GM12878 (cell line): ENCODE data around the gene TNFAIP8L3. TPM values are rescaled to one million over a fixed set of nuclear protein-coding genes. Genes with fewer than 3 reads are reported as not detected.

Experiments
- ATAC-seq: fragments of 200-7000 bp; cut with Tn5 transposase; 3 replicates; pipeline ENCODE4 v1.9.1; 2020; ENCODE audit warnings: mild to moderate bottlenecking, moderate library complexity
- BruUV-seq: library from RNA; stranded (reverse); fragments of 400-500 nt; replicated peaks from 2 replicates; lab custom pipeline; 2021; lab: Mats Ljungman, UMichigan
- CTCF ChIA-PET: fragments of 300-600 bp; sonication (Branson Sonifier 250); formaldehyde crosslinking; extraction: SDS; loops from one replicate; lab custom pipeline; 2021; ENCODE audit warnings: inconsistent platforms; lab: Yijun Ruan, JAX
- POLR2A ChIA-PET: fragments of 350-600 bp; formaldehyde crosslinking; extraction: SDS; loops from one replicate; lab custom pipeline; 2021; ENCODE audit warnings: inconsistent platforms; lab: Charles Lee
- RAD21 ChIA-PET: fragments of 300-600 bp; sonication (Branson Sonifier 250); formaldehyde crosslinking; loops from one replicate; lab custom pipeline; 2023; ENCODE audit warnings: antibody characterized with exemption; ENCODE audit not compliant: unreplicated experiment; lab: Charles Lee
- SMC1A ChIA-PET: fragments of 300-600 bp; sonication (Branson Sonifier 250); formaldehyde crosslinking; loops from one replicate; lab custom pipeline; 2023; ENCODE audit not compliant: unreplicated experiment, uncharacterized antibody; lab: Charles Lee
- DNase-seq: peaks from one replicate; pipeline ENCODE4 v3.0.0-alpha.2; 2011; ENCODE audit warnings: low read depth, low spot score
- FAIRE-seq: peaks from 3 replicates; lab custom pipeline; 2011; peaks lifted over from hg19 to GRCh38; lab: Jason Lieb, UNC
- H2AFZ ChIP-seq: 2 replicates; pipeline ENCODE4 v1.6.0; 2011; ENCODE audit warnings: low read depth, low read length, control low read depth; ENCODE audit not compliant: control insufficient read depth
- H3K27ac ChIP-seq: 2 replicates; pipeline ENCODE4 v1.5.1; 2011; ENCODE audit warnings: control low read depth; ENCODE audit not compliant: control insufficient read depth, insufficient read depth
- H3K27me3 ChIP-seq, 2 experiments: replicated peaks in 1 of 2; 2 replicates each; pipeline versions ENCODE4 v1.6.0 to v1.6.1; 2011; ENCODE audit warnings: low read length in 1 of 2; ENCODE audit not compliant: control insufficient read depth in 2 of 2, insufficient read depth in 2 of 2
- H3K36me3 ChIP-seq, 2 experiments: 2 replicates each; pipeline ENCODE4 v1.5.1; 2011; ENCODE audit warnings: low read length in 1 of 2; ENCODE audit not compliant: control insufficient read depth in 2 of 2, insufficient read depth in 2 of 2
- H3K4me1 ChIP-seq: 2 replicates; pipeline ENCODE4 v1.6.1; 2011; ENCODE audit warnings: mild to moderate bottlenecking, low read length, moderate library complexity, mixed read lengths; ENCODE audit not compliant: control insufficient read depth, insufficient read depth
- H3K4me2 ChIP-seq: 2 replicates; pipeline ENCODE4 v1.6.0; 2011; ENCODE audit warnings: control low read depth; ENCODE audit not compliant: control insufficient read depth, insufficient read depth
- H3K4me3 ChIP-seq: fragments of 200-600 bp; sonication (generic); 2 replicates; pipeline ENCODE4 v1.5.1; 2016
- H3K79me2 ChIP-seq: 2 replicates; pipeline ENCODE4 v1.6.0; 2011; ENCODE audit warnings: low read length; ENCODE audit not compliant: control insufficient read depth, insufficient read depth
- H3K9ac ChIP-seq: 2 replicates; pipeline ENCODE4 v1.8.0; 2011; ENCODE audit warnings: low read length, control low read depth, mixed read lengths; ENCODE audit not compliant: control insufficient read depth, insufficient read depth
- H3K9me3 ChIP-seq: replicated peaks from 3 replicates; pipeline ENCODE4 v1.5.1; 2011; ENCODE audit warnings: mild to moderate bottlenecking, low read length; ENCODE audit not compliant: control insufficient read depth, insufficient read depth
- H4K20me1 ChIP-seq: 2 replicates; pipeline ENCODE4 v1.6.0; 2011; ENCODE audit not compliant: control insufficient read depth, insufficient read depth
- BCL11A ChIP-seq: IDR thresholded peaks from 2 replicates; pipeline ENCODE4 v1.6.1; 2011; ENCODE audit warnings: low read depth, low read length
- BMI1 ChIP-seq: fragments of 450-650 bp; IDR thresholded peaks from 2 replicates; pipeline ENCODE4 v1.6.1; 2016; ENCODE audit warnings: mild to moderate bottlenecking, moderate library complexity, borderline replicate concordance
- CBX5 ChIP-seq: sonication (generic); IDR thresholded peaks from 2 replicates; pipeline ENCODE4 v1.6.1; 2016; ENCODE audit warnings: low read depth, moderate library complexity, mild to moderate bottlenecking, inconsistent platforms
- CHD1 ChIP-seq: IDR thresholded peaks from 2 replicates; pipeline ENCODE4 v1.6.1; 2012; ENCODE audit warnings: low read depth, low read length, improper control_type of control experiment
- CHD4 ChIP-seq: fragments of 200-600 bp; sonication (generic); IDR thresholded peaks from 2 replicates; pipeline ENCODE4 v1.6.1; 2016; ENCODE audit warnings: mild to moderate bottlenecking
- EED ChIP-seq: sonication (generic); IDR thresholded peaks from 2 replicates; pipeline ENCODE4 v1.6.1; 2016; ENCODE audit warnings: antibody characterized with exemption, low read depth
- MLLT1 ChIP-seq: fragments of 450-650 bp; IDR thresholded peaks from 2 replicates; pipeline ENCODE4 v1.6.1; 2016; ENCODE audit warnings: mild to moderate bottlenecking
- NFIC ChIP-seq: IDR thresholded peaks from 2 replicates; pipeline ENCODE4 v1.6.1; 2012; ENCODE audit warnings: low read depth, mild to moderate bottlenecking, inconsistent platforms, low read length, moderate library complexity
- NR2C2 ChIP-seq: IDR thresholded peaks from 2 replicates; pipeline ENCODE4 v1.6.1; 2011; ENCODE audit warnings: borderline replicate concordance, low read depth; ENCODE audit not compliant: control insufficient read depth, insufficient read length
- POLR2AphosphoS5 ChIP-seq: IDR thresholded peaks from 2 replicates; pipeline ENCODE4 v1.6.1; 2011; ENCODE audit warnings: mild to moderate bottlenecking, low read length, inconsistent platforms
- POU2F2 ChIP-seq: IDR thresholded peaks from 3 replicates; pipeline ENCODE4 v1.6.1; 2011; ENCODE audit warnings: low read depth, mild to moderate bottlenecking, low read length, borderline replicate concordance
- REST ChIP-seq: IDR thresholded peaks from 2 replicates; pipeline ENCODE4 v1.6.1; 2012; ENCODE audit warnings: mild to moderate bottlenecking, low read depth, low read length
- STAT3 ChIP-seq: IDR thresholded peaks from 2 replicates; pipeline ENCODE4 v1.6.1; 2011; ENCODE audit warnings: low read depth, low read length, improper control_type of control experiment
- ZBED1 ChIP-seq: IDR thresholded peaks from 2 replicates; pipeline ENCODE4 v1.6.1; 2016; ENCODE audit warnings: borderline replicate concordance
- ZBTB40 ChIP-seq: fragments of 450-650 bp; IDR thresholded peaks from 2 replicates; pipeline ENCODE4 v1.6.1; 2016; ENCODE audit warnings: mild to moderate bottlenecking, moderate library complexity, borderline replicate concordance
- ZNF207 ChIP-seq: fragments of 450-650 bp; IDR thresholded peaks from 2 replicates; pipeline ENCODE4 v1.6.1; 2014; ENCODE audit warnings: antibody characterized with exemption, mild to moderate bottlenecking, borderline replicate concordance
- in situ Hi-C: fragments of 300-500 bp; cut with MboI; formaldehyde crosslinking; loops from 9 replicates; pipeline ENCODE4 v1.14.3; 2018; ENCODE audit warnings: mixed read lengths
- intact Hi-C: fragments of 100-400 bp; cut with micrococcal nuclease; formaldehyde crosslinking; loops from one replicate; pipeline ENCODE4 v1.14.2; 2022; ENCODE audit not compliant: unreplicated experiment
- polyA plus RNA-seq, 11 experiments: library from polyadenylated mRNA; depleted of rRNA in 4 of 11; unstranded in 6 of 11; stranded (reverse) in 5 of 11; fragments of >200 nt; fragmentation: Nextera tagmentation in 4 of 11; fragmentation: Illumina TruSeq in 1 of 11; extraction: Ambion mirVana in 4 of 11; extraction: Trizol in 1 of 11; gene quantifications; 1 replicate in 1 of 11; 2 replicates in 10 of 11; pipeline versions ENCODE4 v1.2.1 to v1.2.3, GENCODE V29; 2011 to 2016; ENCODE audit warnings: inconsistent platforms in 2 of 11, missing spikeins in 2 of 11, low read depth in 1 of 11
- total RNA-seq, 4 experiments: library from RNA; depleted of rRNA in 3 of 4; stranded (reverse); fragments of >200 nt in 3 of 4; fragmentation: Illumina TruSeq in 1 of 4; extraction: Trizol in 1 of 4; gene quantifications; 2 replicates each; pipeline versions ENCODE4 v1.2.1 to v1.2.3, GENCODE V29; 2013 to 2021

TNFAIP8L3 gene
- total and polyA plus RNA-seq, 10 of the 15 experiments (the other 5 are each of a cell fraction or from before 2014, with no cell fraction given): 0.22 TPM; not detected in 9

GRCh38 chr15:51065261-51065660 lies 29.4 kb downstream of the TNFAIP8L3 start:
- H3K36me3 ChIP-seq: no peaks in the 10 kb centered on the region
- intact Hi-C loops: no loop called here
- RAD21 ChIA-PET: interaction anchor here (0.7 to 2.7 kb wide), 5 partner anchors 14 to 156 kb away, joined by 3 to 7 read pairs (median 4); no protein-coding TSS in a partner anchor
- POLR2A ChIA-PET: interaction anchor here (0.9 to 4.6 kb wide), 2 partner anchors 9 to 13 kb away, joined by 3 to 24 read pairs; no protein-coding TSS in a partner anchor
- FAIRE-seq (no peak), DNase-seq (no peak), ATAC-seq (no peak)
- no peak overlapping the region for H3K4me2 ChIP-seq
- H3K27me3 ChIP-seq: no peaks in the 10 kb centered on the region
- H3K27ac ChIP-seq: no peak overlapping the region
- peaks cover 20% of the 10 kb centered on the region for H3K4me1 ChIP-seq
- H4K20me1 ChIP-seq: no peaks in the 10 kb centered on the region
- no peaks in the 10 kb centered on the region for H3K79me2 ChIP-seq
- in situ Hi-C loops: no loop called here
- no TSS peak for BruUV-seq
- CTCF ChIA-PET: interaction anchor here (0.6 to 1.0 kb wide), 2 partner anchors 14 to 41 kb away, joined by 3 read pairs; no protein-coding TSS in a partner anchor
- SMC1A ChIA-PET: interaction anchor here (0.6 to 5.4 kb wide), 8 partner anchors 10 to 580 kb away, joined by 3 to 37 read pairs (median 8); no protein-coding TSS in a partner anchor
- H3K4me3 ChIP-seq: no peak overlapping the region
- no peak overlapping the region for H3K9ac ChIP-seq
- no peak for TF ChIP-seq POU2F2
- TF ChIP-seq ZBED1: no peak
- no peak for TF ChIP-seq CHD1
- TF ChIP-seq CHD4: no peak
- no peak for TF ChIP-seq POLR2AphosphoS5
- no peak for TF ChIP-seq CBX5
- TF ChIP-seq BMI1: no peak
- TF ChIP-seq NR2C2: no peak
- no peak for TF ChIP-seq NFIC
- no peak for TF ChIP-seq REST
- no peak for TF ChIP-seq BCL11A
- TF ChIP-seq STAT3: no peak
- no peak for TF ChIP-seq MLLT1
- TF ChIP-seq EED: no peak
- TF ChIP-seq ZBTB40: no peak
- no peak for TF ChIP-seq ZNF207
- no peak overlapping the region for H2AFZ ChIP-seq
- H3K9me3 ChIP-seq: no peaks in the 10 kb centered on the region; the same call in 2 of the 3 replicates
